Measurements from ENCODE around the gene BACE2. TPM values are rescaled to one million over a fixed set of nuclear protein-coding genes. Genes with fewer than 3 reads are reported as not detected.
"Not testable (repeated sequence)": the region's sequence is repeated elsewhere in the genome, so short reads cannot be mapped to it uniquely, and the experiment has no call there.

Gene BACE2
- total RNA-seq, 4 donors from 2014 or later, result 31.9 to 63.4 (median 50.0) TPM

- Histone ChIP-seq H3K9me3 (no peaks in the 10 kb centered on the region), H3K4me1 (no peaks in the 10 kb centered on the region), H3K36me3 (peaks cover 0 to 57% of the 10 kb centered on the region in 2 donors), H3K27ac (no peak overlapping the region), H3K4me3 (no peak overlapping the region), H3K27me3 (no peaks in the 10 kb centered on the region)
- ATAC-seq, result no peak
- TF ChIP-seq CTCF (IDR thresholded peaks at IDR 0.05), result no peak
- no peak for TF ChIP-seq POLR2AphosphoS5 (IDR thresholded peaks at IDR 0.05)
- no peak for TF ChIP-seq EP300 (IDR thresholded peaks at IDR 0.05)
- no peak for TF ChIP-seq POLR2A (IDR thresholded peaks at IDR 0.05)
- WGBS, 2 donors (ENCODE audit: low coverage in 1 of 2), result 90 to 91% methylated on average over 6 to 10 of the region's 10 CpGs
These were observed 64.1 kb downstream of the BACE2 start for GRCh38 chr21:41232013-41232412.

- no peak for ATAC-seq
- Histone ChIP-seq H3K9me3 (no peaks in the 10 kb centered on the region), H3K27me3 (no peaks in the 10 kb centered on the region), H3K27ac (no peak overlapping the region), H3K36me3 (peaks cover 0 to 54% of the 10 kb centered on the region in 2 donors), H3K4me3 (no peak overlapping the region), H3K4me1 (no peaks in the 10 kb centered on the region)
- 85 to 87% methylated on average over 4 to 5 of the region's 6 CpGs for WGBS, 2 donors (ENCODE audit: low coverage in 1 of 2)
- TF ChIP-seq POLR2A (IDR thresholded peaks at IDR 0.05) (no peak), CTCF (IDR thresholded peaks at IDR 0.05) (no peak), POLR2AphosphoS5 (IDR thresholded peaks at IDR 0.05) (no peak), EP300 (IDR thresholded peaks at IDR 0.05) (no peak)
These were observed 66.0 kb downstream of the BACE2 start for GRCh38 chr21:41233916-41234315.

GRCh38 chr21:41234569-41234968, 66.6 kb downstream of the BACE2 start:
- no peaks in the 10 kb centered on the region for H3K9me3 ChIP-seq
- no peak for ATAC-seq
- peaks cover 0 to 54% of the 10 kb centered on the region in 2 donors for H3K36me3 ChIP-seq
- no peaks in the 10 kb centered on the region for H3K4me1 ChIP-seq
- H3K27me3 ChIP-seq, result no peaks in the 10 kb centered on the region
- WGBS, 2 donors (ENCODE audit: low coverage in 1 of 2), result 73 to 74% methylated on average over 5 of the region's 5 CpGs
- no peak overlapping the region for H3K27ac ChIP-seq
- TF ChIP-seq EP300 (IDR thresholded peaks at IDR 0.05) (no peak), CTCF (IDR thresholded peaks at IDR 0.05) (no peak), POLR2A (IDR thresholded peaks at IDR 0.05) (no peak), POLR2AphosphoS5 (IDR thresholded peaks at IDR 0.05) (no peak)
- no peak overlapping the region for H3K4me3 ChIP-seq

GRCh38 chr21:41235201-41235600, 67.2 kb downstream of the BACE2 start:
- Histone ChIP-seq H3K27ac (no peak overlapping the region), H3K4me1 (no peaks in the 10 kb centered on the region), H3K9me3 (no peaks in the 10 kb centered on the region), H3K4me3 (no peak overlapping the region), H3K36me3 (peaks cover 0 to 54% of the 10 kb centered on the region in 2 donors), H3K27me3 (no peaks in the 10 kb centered on the region)
- ATAC-seq, result no peak
- 61 to 65% methylated on average over 3 of the region's 3 CpGs for WGBS, 2 donors (ENCODE audit: low coverage in 1 of 2)
- TF ChIP-seq POLR2A (IDR thresholded peaks at IDR 0.05), result no peak
- TF ChIP-seq POLR2AphosphoS5 (IDR thresholded peaks at IDR 0.05), result no peak
- TF ChIP-seq CTCF (IDR thresholded peaks at IDR 0.05), result no peak
- no peak for TF ChIP-seq EP300 (IDR thresholded peaks at IDR 0.05)

GRCh38 chr21:41236352-41236973, 68.5 kb downstream of the BACE2 start:
- Histone ChIP-seq H3K36me3 (peaks cover 0 to 62% of the 10 kb centered on the region in 2 donors), H3K27me3 (no peaks in the 10 kb centered on the region), H3K4me3 (no peak overlapping the region), H3K27ac (no peak overlapping the region), H3K9me3 (no peaks in the 10 kb centered on the region), H3K4me1 (no peaks in the 10 kb centered on the region)
- WGBS, 2 donors (ENCODE audit: low coverage in 1 of 2), result 77 to 95% methylated on average over 4 to 6 of the region's 16 CpGs
- ATAC-seq, result no peak
- TF ChIP-seq POLR2A (IDR thresholded peaks at IDR 0.05) (no peak), CTCF (IDR thresholded peaks at IDR 0.05) (no peak)

GRCh38 chr21:41238081-41238796, 70.3 kb downstream of the BACE2 start:
- H3K4me3 ChIP-seq, H3K4me1 ChIP-seq, ATAC-seq, H3K9me3 ChIP-seq, H3K27ac ChIP-seq, H3K27me3 ChIP-seq: not testable (repeated sequence)
- WGBS, 2 donors (ENCODE audit: low coverage in 1 of 2), result 63 to 76% methylated on average over 6 to 7 of the region's 10 CpGs
- peaks cover 0 to 69% of the 10 kb centered on the region in 2 donors for H3K36me3 ChIP-seq
